ENCODE results near the gene BBS1.
A peak's percentile ranks its signal among the peaks of the same experiment; 100 is the strongest.

BBS1 gene

GRCh38 chr11:66477263-66478201 is 32.9 kb upstream of the BBS1 start:
- no peak for DNase-seq (ENCODE audit: low read depth)

- no peak for DNase-seq (ENCODE audit: low read depth)
These were observed 31.6 kb upstream of the BBS1 start for GRCh38 chr11:66478729-66479393.

- no peak for DNase-seq (ENCODE audit: low read depth)
These were observed 30.9 kb upstream of the BBS1 start for GRCh38 chr11:66479394-66480116.

- DNase-seq (ENCODE audit: low read depth): peak; percentile 91
These were observed 30.1 kb upstream of the BBS1 start, which contains the start of gene DPP3 for GRCh38 chr11:66480117-66480938. TSS of gene DPP3 (plus strand) at chr11:66480434. CDS start at chr11:66482201, 1,767 bp downstream.

- DNase-seq (ENCODE audit: low read depth): no peak
These were observed 25.5 kb upstream of the BBS1 start for GRCh38 chr11:66484806-66485380.

- DNase-seq (ENCODE audit: low read depth): no peak
These were observed 21.5 kb upstream of the BBS1 start for GRCh38 chr11:66488957-66489356.

GRCh38 chr11:66489636-66490035 is 20.8 kb upstream of the BBS1 start:
- no peak for DNase-seq (ENCODE audit: low read depth)

GRCh38 chr11:66491315-66491935 is 19.0 kb upstream of the BBS1 start:
- DNase-seq (ENCODE audit: low read depth): no peak

GRCh38 chr11:66492161-66492865 is 18.1 kb upstream of the BBS1 start:
- no peak for DNase-seq (ENCODE audit: low read depth)

GRCh38 chr11:66493130-66493529 is 17.3 kb upstream of the BBS1 start:
- DNase-seq (ENCODE audit: low read depth): no peak

- DNase-seq (ENCODE audit: low read depth): no peak
These were observed 16.0 kb upstream of the BBS1 start for GRCh38 chr11:66494458-66494857.

- DNase-seq (ENCODE audit: low read depth): no peak
These were observed 15.5 kb upstream of the BBS1 start for GRCh38 chr11:66494935-66495334.

GRCh38 chr11:66495401-66495854 is 15.0 kb upstream of the BBS1 start:
- no peak for DNase-seq (ENCODE audit: low read depth)

- DNase-seq (ENCODE audit: low read depth): no peak
These were observed 13.2 kb upstream of the BBS1 start for GRCh38 chr11:66497206-66497605.

- no peak for DNase-seq (ENCODE audit: low read depth)
These were observed 11.9 kb upstream of the BBS1 start for GRCh38 chr11:66498506-66498905.

- no peak for DNase-seq (ENCODE audit: low read depth)
These were observed 5.1 kb upstream of the BBS1 start for GRCh38 chr11:66505276-66505816.

GRCh38 chr11:66509131-66509561 is 1.3 kb upstream of the BBS1 start:
- no peak for DNase-seq (ENCODE audit: low read depth)

GRCh38 chr11:66510990-66511339 is 530 bp downstream of the BBS1 start:
- DNase-seq (ENCODE audit: low read depth): no peak

GRCh38 chr11:66523611-66524010 is 13.2 kb downstream of the BBS1 start:
- no peak for DNase-seq (ENCODE audit: low read depth)
